ENCODE results near the gene SNN.

The SNN gene

DNA sequence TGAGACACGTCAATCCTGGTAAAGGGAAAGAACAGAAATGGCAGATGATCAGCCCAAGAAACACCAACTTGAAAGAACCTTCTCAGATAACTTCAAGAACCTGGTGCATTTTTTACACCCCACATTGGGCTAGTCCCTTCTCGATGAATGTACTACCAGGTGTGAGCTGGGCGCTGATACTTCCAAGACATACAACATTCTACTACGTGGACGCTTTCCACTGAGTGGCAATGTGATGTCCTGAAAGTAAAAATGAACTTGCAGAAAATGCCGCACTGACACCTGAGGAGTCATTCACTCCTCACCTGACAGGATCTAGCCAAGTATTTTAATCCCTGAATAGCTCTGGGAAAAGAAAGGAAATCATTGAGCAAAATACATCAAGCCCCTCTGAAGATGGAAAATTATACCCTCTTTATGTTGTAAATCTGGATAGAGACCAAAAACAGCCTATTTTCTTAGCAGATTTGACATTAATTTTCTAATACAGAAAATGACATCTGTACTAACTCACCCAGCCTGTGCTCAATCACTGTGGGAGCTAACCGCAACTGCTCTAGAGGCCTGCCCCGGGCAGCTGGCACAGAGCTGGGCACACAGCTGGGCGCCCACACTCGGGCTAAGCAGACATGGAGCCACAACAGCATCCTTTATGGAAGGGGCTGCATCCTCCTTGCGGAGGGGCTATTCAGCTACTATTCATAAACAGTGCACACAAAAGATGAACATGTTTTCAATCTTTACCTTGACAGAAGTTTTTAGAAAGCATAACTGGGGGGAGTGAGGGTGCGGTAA is 16.2 kb downstream of the SNN start:
- Histone ChIP-seq H3K36me3 (peaks cover 97% of the 10 kb centered on the region), H3K27me3 (ENCODE audit: insufficient read depth, low read depth, severe bottlenecking) (no peaks in the 10 kb centered on the region), H3K4me3 (ENCODE audit: low read depth, low read length) (no peak overlapping the region), H3K27ac (no peak overlapping the region), H3K9me3 (ENCODE audit: severe bottlenecking) (no peaks in the 10 kb centered on the region)
- TF ChIP-seq, protein P1, sequence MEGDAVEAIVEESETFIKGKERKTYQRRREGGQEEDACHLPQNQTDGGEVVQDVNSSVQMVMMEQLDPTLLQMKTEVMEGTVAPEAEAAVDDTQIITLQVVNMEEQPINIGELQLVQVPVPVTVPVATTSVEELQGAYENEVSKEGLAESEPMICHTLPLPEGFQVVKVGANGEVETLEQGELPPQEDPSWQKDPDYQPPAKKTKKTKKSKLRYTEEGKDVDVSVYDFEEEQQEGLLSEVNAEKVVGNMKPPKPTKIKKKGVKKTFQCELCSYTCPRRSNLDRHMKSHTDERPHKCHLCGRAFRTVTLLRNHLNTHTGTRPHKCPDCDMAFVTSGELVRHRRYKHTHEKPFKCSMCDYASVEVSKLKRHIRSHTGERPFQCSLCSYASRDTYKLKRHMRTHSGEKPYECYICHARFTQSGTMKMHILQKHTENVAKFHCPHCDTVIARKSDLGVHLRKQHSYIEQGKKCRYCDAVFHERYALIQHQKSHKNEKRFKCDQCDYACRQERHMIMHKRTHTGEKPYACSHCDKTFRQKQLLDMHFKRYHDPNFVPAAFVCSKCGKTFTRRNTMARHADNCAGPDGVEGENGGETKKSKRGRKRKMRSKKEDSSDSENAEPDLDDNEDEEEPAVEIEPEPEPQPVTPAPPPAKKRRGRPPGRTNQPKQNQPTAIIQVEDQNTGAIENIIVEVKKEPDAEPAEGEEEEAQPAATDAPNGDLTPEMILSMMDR (IDR thresholded peaks at IDR 0.05; ENCODE audit: low read depth, low read length): no peak
- no peak for DNase-seq

DNA sequence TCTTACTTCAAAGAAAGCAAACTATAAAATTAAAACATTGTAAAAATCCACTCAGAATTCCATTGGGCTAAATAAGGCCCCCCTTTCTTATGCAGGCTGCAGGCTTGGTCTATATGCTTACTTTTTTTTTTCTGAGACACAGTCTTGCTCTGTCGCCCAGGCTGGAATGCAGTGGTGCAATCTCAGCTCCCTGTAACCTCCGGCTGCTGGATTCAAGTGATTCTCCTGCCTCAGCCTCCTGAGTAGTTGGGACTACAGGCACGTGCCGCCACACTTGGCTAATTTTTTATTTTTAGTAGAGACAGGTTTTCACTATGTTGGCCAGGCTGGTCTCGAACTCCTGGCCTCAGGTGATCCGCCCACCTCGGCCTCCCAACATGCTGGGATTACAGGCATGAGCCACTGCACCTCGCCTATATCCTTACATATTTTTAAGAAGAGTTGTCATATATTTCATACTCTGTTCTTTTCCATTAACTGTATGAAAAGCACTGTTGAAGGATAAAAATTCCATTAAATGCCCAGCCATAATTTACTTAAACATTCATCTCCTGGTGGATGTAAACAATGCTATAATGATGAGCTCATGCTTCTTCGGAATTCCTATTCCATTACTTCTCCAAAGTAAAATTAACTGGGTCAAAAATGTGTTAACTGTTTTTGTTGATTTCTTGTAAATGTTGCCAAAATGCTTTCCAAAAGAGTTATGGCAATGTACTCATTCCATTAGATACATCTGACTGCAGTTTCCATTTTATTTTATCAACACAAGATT is 17.8 kb downstream of the SNN start:
- Histone ChIP-seq H3K4me3 (ENCODE audit: low read depth, low read length) (no peak overlapping the region), H3K27ac (no peak overlapping the region), H3K27me3 (ENCODE audit: insufficient read depth, low read depth, severe bottlenecking) (no peaks in the 10 kb centered on the region), H3K9me3 (ENCODE audit: severe bottlenecking) (no peaks in the 10 kb centered on the region), H3K36me3 (peaks cover 94% of the 10 kb centered on the region)
- no peak for DNase-seq
- TF ChIP-seq, protein P1 (IDR thresholded peaks at IDR 0.05; ENCODE audit: low read depth, low read length): no peak

DNA sequence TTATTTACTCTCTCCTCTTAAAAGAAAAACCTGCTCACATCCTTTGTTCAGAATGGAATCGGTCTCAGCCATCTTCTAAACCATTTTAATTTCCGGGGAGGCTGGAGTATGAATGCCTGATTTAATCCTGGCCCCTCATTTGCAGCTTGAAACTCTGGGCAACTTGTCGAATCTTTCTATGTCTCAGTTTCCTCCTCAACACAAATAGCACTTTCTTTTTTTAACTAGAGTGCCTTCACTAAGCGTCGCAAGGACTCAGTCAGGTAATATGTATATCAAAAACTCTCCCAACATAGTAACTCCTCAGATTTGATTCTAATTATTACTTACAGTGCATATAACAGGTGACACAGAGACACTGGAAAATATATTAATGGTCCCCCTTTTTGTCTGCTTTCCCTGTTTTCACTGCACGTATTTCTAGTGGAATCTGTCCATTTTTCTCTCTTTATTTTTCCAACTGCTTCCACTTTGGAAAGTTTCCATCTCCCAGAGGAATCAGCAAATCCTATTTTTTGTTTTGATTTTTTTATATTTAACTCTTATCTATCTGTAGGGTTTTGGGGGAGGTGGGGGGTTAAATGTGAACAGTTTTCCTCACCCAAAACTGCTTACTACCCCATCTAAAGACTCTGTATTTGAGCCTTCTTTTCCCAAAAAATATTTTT is 18.6 kb downstream of the SNN start:
- Histone ChIP-seq H3K9me3 (ENCODE audit: severe bottlenecking) (no peaks in the 10 kb centered on the region), H3K4me3 (ENCODE audit: low read depth, low read length) (no peak overlapping the region), H3K27me3 (ENCODE audit: insufficient read depth, low read depth, severe bottlenecking) (no peaks in the 10 kb centered on the region), H3K36me3 (peaks cover 94% of the 10 kb centered on the region), H3K27ac (no peak overlapping the region)
- TF ChIP-seq, protein P1 (IDR thresholded peaks at IDR 0.05; ENCODE audit: low read depth, low read length): no peak
- no peak for DNase-seq

DNA sequence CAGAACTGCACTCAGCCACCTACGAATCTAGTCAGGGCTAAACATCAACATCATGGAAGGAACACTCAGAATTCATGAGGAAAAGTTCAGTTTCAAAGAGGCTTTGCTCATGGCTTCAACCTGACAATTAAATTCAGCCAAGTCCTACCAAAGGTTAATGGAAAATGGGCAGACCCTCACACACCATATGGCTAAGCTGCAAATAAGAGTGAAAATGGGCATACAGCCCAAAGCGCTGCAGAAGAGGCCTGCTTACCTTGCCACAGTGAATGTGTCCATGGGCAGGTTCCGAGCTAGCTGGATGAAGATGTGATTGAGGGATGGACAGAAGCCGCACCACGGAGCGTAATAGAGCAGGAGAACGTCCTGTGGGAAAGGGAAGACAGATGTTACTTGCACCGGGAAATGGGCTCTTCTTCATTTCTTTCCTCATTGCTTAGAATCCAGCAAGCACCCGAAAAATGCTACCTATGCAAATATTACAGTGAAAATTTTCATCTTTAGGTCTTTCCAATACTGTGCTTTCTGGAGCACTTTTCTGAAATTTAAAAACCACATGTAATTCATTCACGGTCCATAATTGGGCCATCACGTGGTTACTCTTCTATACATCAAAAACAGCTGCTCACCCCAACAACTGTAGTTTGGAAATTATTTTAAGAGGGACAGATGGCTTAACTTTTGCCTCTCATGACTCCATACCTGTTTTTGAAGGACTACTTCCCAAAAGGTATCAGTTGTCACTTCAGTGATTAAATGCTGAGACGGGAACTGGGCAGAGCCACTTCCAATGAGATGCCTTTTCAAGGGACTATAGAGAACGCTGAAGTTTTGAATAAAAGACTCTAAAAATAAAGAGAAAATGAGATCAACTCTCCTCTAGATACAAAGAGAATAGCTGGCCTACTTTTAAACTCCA is 19.6 kb downstream of the SNN start:
- H3K9me3 ChIP-seq (ENCODE audit: severe bottlenecking): no peaks in the 10 kb centered on the region
- H3K4me3 ChIP-seq (ENCODE audit: low read depth, low read length): no peak overlapping the region
- no peak for DNase-seq
- H3K36me3 ChIP-seq: peaks cover 92% of the 10 kb centered on the region
- no peak overlapping the region for H3K27ac ChIP-seq
- TF ChIP-seq, protein P1 (IDR thresholded peaks at IDR 0.05; ENCODE audit: low read depth, low read length): no peak
- no peaks in the 10 kb centered on the region for H3K27me3 ChIP-seq (ENCODE audit: insufficient read depth, low read depth, severe bottlenecking)

DNA sequence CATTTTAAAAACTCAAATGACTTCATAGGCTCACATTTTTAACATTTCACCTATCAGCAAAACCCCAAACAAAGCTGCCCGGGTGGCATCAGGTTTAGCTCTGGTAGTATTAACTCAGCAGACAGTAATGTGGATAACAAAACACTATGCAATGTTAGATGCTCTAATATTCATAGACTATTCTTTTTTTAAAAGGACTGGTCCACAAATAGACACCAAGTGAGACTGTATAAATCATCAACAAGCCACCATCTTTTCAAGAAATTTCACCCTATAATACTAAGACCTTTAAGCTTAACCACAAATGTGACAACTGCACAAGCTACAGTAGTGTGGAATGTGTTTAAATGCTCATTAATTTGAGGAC is 20.2 kb downstream of the SNN start:
- peaks cover 91% of the 10 kb centered on the region for H3K36me3 ChIP-seq
- no peak overlapping the region for H3K27ac ChIP-seq

More for the DNA sequence above, 20.2 kb downstream of the SNN start:
- H3K4me3 ChIP-seq (ENCODE audit: low read depth, low read length): no peak overlapping the region
- no peaks in the 10 kb centered on the region for H3K9me3 ChIP-seq (ENCODE audit: severe bottlenecking)
- H3K27me3 ChIP-seq (ENCODE audit: insufficient read depth, low read depth, severe bottlenecking): no peaks in the 10 kb centered on the region
- TF ChIP-seq, protein P1 (IDR thresholded peaks at IDR 0.05; ENCODE audit: low read depth, low read length): no peak
- DNase-seq: no peak
